MM.1S (cell line): Measurements from ENCODE around the gene SIK2.

Experiments used
- CTCF ChIP-seq: fragments of 300-600 bp; sonication (generic); IDR thresholded peaks from 2 replicates; pipeline ENCODE4 v1.5.1; 2016; ENCODE audit warnings: antibody characterized with exemption, low read length, mixed read lengths
- EZH2 ChIP-seq: fragments of 300-600 bp; sonication (generic); optimal IDR thresholded peaks from 2 replicates; pipeline ENCODE3; 2017; ENCODE audit warnings: low read depth, mild to moderate bottlenecking, antibody characterized with exemption, low read length, mixed read lengths

- TF ChIP-seq CTCF = no peak
- TF ChIP-seq EZH2 = no peak
These were observed 123.4 kb downstream of the SIK2 start for GRCh38 chr11:111725621-111726020.
